Dedifferentiated amniotic fluid mesenchymal stem cell (primary cell): Measurements from ENCODE around the gene FIGNL1.

Experiments used
- DNase-seq: peaks from one replicate; pipeline ENCODE4 v3.0.0-alpha.2; 2016; ENCODE audit errors: extremely low spot score

FIGNL1 gene, protein sequence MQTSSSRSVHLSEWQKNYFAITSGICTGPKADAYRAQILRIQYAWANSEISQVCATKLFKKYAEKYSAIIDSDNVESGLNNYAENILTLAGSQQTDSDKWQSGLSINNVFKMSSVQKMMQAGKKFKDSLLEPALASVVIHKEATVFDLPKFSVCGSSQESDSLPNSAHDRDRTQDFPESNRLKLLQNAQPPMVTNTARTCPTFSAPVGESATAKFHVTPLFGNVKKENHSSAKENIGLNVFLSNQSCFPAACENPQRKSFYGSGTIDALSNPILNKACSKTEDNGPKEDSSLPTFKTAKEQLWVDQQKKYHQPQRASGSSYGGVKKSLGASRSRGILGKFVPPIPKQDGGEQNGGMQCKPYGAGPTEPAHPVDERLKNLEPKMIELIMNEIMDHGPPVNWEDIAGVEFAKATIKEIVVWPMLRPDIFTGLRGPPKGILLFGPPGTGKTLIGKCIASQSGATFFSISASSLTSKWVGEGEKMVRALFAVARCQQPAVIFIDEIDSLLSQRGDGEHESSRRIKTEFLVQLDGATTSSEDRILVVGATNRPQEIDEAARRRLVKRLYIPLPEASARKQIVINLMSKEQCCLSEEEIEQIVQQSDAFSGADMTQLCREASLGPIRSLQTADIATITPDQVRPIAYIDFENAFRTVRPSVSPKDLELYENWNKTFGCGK

DNA sequence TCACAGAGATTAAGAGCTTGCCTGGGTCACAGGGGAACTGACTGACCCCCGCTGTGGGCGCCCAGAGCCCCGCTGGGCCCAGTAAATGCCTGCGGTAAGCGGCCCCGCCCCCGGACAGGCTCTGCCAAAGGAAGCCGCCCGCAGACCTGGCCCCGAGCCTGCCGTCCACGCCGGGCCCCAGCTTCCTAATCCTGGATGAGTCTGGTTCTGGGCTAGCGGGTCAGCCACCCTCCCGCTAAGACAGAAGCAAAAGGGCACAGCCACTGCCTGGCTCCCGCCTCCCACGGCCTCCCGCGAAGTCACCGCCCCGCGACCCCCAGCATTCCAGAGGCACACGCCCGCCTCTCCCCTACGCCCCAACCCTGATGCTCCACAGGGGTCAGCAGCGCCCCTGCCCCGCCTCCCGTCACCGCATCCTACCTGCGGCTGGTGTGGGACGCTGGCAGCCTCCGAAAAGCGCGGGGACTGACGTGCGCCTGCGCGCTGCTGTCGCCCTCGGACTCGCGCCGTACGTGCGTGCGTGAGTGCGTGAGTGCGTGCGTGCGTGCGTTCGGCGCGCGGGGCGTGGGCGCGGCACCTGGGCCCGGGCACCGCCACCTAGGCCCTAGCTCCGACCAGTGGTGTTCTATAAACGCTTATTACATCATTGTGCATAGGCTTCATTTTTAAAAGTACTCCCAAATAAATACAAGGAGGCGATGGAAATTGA is at the start of gene FIGNL1:
Gene FIGNL1 (minus strand): TSS at position 470 of the 709 bp plus-strand sequence. CDS start 3,063 bp downstream, outside the sequence.
- DNase-seq: peak; percentile 40

DNA sequence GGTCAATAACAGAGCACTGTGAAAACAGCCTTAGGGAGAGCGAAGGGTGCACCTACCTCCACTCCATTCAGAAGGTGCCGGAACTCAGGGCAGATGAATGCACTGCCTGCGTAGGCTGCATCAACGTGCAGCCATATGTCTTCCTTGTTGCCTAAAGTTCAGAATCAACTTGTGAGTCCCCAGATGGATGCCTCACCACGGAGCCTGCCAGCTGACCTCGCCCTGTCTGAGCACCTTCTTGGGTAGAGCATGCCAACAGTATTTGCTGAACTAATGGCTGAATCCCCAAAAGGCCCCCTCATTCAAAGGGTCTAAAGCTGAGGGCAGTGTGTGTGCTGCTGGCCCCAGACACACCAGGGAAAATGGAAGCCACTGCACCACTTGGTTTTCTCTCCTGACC is 48.9 kb upstream of the FIGNL1 start:
- DNase-seq: no peak

DNA sequence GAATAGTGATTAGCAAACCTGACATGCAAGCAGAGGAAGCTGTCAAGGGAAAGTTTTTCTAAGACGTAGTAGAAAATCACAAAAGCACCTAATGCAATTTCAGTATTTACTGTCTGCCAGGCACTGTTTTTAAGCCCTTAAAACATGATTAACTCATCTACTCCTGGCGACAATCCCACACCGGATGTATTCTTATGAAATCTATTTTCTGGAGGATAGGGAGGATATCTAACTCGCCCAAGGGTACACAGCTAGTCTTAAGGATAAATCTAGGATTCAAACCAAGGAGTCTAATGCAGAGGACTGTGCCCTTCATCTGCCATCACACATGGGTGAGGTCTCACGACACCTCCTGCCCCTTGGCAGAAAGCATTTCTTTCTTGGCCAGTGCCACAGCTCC is 47.8 kb upstream of the FIGNL1 start:
- DNase-seq: peak; percentile 19

DNA sequence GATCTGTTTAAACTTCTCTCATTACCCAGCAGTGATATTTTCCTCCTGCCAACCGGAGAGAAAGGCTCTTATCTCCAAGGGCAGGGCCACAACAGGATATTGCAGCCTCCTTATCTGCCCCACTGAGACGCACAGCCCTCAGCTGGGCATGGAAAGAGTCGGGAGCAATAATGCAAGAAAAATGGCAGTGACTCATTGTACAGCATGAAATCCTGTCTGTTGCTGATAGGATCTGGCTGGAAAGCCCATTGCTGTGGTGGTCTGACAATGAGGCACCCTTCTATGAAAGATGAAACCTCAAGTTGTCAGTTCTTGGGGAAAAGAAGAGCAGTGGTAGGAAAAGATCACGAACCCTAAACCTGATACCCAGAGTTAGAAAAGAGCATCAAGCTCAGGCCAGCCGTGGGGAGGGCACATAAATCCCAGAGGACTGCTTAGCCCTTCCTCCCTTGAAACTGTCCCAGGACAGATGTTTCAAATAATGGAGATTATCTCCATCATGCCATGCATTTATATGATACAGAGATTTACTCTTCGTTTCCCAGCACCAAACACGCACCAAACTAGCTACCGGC is 47.0 kb upstream of the FIGNL1 start:
- DNase-seq: peak; percentile 51

DNA sequence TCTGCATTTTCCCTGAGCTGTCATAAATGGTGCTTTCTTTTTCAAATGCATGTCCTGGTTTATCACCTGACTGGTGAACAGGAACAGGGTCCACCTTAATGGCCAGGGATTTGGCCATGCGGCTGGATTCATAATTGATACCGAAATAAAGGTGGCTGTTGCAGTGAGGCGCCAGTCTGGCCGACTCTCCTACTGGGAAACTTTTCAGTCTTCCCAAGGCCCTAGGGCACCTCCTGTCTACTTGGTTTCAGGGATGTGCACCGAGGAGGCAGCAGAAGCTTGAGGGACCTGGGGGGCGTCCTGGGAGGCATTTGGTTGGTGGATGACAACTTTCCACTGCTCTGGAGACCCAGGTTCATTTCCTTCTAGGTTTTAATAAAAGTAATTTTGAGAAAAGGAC is 46.4 kb upstream of the FIGNL1 start:
- DNase-seq: no peak

DNA sequence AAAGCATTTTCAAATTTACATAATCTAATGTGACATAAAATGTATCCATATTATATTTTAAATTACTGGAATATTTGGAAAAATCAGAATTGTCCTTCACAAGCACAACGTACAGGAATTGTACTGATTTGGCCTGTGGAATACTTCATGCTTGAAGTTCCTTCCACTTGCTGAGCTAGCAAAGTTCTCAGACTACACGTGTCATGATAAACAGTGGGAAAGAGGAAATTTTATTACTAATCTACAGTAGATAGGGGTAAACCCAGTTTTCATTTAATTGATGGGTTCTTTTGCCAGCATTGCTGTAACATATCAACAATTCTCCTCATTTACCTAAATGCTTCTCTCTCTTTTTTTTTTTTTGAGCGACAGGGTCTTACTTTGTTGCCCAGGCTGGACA is 45.6 kb upstream of the FIGNL1 start:
- no peak for DNase-seq

DNA sequence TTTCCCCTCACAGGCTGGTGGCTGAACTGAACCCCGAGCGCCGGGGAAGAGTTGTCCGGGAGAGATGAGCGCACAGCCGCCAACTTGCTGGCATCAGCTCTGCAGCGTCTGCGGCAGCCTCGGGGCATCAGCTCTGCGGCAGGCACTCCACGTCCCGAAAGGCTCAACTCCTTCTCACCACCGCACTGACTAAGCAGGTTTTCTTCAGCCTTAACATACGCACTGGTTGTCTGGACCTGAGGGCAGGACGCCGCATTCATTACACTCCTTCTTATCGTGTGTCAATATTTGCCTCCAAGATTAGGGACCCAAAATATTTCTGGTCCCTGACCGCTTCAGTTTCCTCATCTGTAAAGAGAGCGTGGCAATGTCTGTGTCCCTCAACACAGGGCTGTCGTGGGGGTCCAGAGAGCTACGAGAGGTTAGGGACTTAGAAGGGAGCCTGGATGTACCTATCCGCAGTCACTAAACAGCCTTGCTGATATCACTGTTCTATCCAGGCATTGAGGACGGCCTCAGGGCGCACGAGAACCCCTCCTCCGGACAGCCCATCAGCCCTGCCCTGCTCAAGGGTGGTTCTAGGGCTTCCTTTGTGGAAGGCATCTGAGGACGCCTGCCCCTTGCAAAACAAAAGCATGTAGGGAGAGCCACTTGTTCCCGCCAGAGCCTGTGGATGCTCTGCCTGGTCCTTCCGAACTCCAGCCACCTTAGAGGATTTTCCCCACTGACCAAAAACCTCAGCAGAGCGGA is 42.8 kb upstream of the FIGNL1 start:
- DNase-seq: no peak

DNA sequence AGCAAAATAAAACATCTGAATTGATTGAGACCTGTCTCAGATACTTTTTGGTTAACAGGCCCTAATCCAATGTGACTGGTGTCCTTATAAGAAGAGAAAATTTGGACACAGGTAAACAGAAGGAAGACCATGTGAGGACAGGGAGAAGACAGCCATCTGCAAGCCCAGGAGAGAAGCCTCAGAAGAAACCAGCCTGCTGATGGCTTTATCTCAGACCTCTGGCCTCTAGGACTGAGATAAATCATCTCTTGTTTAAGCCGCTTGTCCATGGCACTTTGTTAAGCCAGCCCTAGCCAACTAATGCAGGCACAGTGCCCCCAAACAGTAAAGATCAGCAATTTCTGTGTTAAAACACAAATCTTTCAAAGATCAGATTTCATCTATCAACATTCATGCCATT is 41.8 kb upstream of the FIGNL1 start:
- DNase-seq: no peak

DNA sequence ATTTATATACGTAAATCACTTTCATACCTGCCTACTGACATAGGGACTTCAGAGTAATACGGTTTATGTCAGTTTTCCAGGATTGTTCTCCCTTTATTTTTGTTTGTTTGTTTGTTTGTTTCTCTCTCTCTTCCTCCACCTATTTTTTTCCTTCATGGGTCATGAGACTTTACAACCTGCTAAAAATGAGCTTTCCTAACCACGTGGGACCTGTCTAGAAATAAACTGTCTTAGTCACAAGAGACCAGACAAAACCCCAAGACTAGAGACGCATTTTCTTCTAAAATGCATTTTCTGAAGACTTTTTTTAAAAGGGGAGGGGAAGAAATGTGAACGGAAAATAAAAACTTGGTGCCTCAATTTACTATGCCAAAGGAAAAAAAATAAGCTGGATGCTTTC is 41.1 kb upstream of the FIGNL1 start:
- DNase-seq: no peak

DNA sequence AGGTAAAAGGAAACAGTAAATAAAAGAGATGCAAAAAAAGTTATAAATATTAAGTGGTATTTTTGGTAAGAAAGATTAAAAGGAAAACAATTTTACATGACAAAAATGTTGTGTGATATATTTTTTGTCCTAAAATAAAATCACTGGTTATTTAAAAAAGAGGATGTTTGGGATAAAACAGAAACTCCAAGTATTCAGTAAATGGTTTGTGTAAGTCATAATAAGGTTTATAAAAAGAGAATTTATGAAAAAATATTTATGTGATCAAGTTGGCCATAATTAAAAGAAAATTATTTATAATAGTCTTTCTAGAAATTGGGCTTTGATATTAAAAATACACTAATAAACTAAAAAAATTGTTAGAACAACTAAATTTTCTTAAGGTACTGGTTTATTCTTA is 38.2 kb upstream of the FIGNL1 start:
- no peak for DNase-seq

DNA sequence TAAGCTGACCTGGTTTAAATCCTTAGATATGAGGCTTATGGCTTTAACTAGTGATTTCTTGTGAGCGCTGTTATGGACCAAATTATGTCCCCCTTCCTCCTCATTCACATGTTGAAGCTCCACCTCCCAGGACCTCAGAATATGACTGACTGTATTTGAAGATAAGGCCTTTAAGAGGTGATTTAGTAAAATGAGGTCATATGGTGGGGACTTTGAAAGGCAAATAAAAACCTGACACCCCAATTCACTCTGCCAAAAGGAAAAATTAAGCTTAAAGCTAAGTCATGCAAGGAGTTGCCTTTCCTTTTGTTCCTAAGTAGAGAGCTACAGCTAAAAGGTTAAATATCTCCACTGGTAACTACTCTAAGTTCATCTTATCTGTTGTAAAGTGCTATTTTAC is 36.4 kb upstream of the FIGNL1 start:
- DNase-seq: no peak

DNA sequence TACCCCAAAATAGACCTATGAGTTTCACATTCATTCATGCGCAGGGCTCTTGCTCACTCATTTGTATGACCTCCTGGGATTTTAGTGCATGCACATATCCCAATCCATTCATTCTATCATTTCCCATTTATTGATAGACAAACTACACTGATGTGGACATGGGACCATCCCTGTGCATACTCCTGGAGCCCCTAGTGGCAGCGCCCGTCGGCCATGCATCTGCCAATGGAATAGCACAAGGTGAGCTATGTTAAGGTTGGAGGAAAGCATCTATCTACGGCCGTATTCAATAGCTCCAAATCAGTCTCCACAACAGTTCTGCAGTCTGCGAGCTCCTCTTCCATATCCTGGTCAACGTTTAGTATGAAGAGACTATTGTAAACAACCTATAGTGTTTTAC is 31.7 kb upstream of the FIGNL1 start:
- no peak for DNase-seq

DNA sequence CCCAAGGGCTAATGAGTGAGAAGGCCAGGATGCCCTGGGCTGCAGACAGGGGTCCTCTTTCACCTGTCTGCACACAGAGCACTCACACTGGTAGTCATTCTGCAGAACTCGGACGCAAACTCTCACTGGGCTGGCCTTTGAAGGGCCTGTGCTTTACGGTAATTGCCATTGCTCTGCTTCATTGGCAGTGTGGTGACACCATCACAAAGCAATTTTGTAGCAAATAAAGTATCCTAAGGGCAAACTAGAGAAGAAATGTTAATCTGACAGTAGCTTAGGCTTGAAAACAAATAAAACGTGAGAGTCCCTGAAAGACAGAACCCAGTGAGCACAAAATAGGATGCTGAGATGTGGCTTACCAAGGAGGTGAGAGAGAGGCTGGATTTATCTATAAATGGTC is 30.6 kb upstream of the FIGNL1 start:
- DNase-seq: no peak

DNA sequence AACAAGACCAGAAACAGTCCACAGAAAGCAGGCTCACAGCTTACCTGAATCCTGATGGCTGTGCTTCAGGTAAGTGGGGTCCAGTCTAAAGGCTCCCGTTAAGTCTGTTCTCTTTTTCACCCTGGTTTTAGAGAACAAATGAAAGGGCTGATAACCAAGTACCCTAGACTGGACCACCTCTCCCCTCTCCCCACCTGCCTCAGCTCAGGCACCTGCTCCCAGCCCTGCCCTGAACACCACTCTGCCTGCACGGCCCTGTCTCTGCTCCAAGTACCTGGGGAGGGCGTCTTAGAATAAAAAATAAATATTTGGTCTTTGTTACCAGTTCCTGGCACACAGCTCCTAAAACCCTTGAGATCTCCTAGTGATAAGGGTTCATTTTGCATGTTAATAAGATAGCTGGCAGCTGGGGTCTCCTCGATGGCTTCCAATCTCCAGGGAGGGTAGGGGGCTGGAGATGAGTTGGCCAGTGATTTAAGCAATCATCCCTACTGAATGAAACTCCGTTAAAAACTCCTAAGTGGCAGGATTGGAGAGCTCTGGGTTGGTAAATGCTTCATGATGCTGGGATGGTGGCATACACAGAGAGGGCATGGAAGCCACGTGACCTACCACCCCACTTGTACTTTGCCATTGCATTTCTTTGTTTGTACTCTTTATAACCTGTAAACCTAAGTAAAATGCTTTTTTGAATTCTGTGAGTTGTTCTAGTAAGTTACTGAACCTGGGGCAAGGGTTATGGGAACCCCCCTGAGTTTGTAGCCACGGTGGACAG is 29.8 kb upstream of the FIGNL1 start:
- no peak for DNase-seq

DNA sequence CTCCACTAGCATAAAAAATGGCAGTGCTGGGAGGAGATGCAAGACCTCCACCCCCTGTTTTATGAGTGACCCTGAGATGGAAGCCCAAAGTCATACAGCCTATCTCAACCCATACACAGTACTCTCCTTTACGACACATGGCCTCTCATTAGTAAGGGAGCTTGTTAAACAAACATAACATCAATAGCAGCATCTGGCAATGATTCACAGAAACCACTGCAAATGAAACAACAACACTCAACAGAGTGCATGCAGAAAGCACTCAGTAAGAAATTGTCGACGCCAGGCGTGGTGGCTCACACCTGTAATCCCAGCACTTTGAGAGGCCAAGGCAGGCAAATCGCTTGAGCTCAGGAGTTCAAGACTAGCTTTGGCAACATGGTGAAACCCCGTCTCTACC is 27.5 kb upstream of the FIGNL1 start:
- no peak for DNase-seq

DNA sequence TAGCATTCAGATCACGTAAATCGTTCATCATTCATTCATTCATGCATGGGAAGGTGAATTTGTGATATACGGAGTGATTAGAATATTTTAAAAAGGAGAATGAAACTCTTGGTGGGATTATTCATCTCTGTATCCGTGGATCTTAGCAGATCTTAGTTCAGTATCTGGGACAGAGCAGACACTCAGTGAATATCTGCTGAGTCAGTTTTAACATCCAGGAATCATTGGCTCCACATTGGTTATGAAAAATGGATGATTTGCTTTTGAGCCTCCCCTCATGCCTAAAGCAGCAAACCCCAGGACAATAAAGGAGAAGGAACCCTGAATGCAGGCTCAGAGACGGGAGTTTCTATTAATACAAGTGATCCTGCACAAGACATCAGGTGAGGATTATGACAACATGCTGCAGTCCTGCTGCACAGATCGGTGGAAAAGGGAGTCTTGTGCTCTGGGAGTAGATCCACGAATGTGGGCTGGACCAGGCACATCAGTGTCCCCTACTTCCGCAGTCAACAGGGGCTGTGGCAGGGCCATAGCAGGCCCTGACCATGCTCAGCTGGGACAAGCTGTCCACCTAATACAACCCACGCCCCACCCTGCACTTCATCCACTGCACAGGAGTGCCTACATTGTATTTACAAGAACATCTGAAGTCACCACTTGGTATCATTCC is 26.9 kb upstream of the FIGNL1 start:
- DNase-seq: no peak

DNA sequence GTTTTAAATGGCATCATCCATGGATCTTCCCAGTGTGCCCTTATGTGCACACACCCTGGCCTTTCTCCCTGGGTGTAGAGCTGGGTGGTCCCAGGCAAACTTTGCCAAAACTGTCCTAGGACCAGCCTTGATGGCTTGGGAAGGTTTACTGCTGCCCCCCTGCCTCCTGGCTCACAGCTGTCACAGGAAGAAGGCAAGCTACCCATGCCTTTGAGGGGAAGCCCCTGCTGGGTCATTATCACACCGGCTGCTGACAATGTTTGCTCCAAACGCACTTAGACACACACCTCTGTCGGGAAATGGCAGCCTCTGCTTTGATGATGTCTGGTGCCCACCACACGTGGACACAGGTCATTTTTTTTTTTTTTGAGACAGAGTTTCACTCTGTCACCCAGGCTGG is 25.2 kb upstream of the FIGNL1 start:
- no peak for DNase-seq

DNA sequence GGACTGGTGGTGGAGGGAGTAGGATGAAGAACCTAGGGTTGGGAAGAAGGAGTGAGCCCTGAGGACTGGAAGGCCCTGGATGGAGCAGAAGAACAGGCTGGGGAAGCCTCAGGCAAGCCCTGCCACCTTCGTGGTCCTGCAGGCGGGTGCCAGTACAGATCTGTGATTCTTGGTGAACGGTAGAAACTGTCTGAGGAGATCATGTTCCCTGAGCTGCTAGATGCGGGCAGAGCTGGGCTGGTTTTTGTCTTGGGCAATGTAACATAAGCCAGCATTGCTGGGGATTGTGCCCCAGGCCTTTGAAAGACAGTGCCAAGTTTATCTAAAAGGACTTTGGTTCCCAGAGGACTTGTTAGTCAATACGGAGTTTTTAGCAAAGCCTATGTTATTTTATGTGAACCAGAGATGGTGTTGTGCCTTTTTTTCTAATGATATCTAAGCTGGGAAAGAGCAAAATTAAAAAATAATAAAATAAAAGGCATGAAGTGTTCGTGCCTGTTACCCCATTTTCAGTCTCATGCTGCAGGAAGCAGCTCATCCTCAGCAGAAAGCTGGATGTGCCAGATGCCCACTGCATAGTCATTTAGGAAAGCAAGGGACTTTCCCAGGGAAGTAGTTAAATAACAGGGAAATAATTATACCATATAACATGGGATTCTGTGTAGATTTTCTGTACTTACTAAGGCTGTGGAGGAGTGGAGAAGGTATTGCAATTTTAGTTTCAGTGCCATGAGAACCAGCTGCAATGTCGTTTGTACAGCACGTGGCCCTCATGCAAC is 24.4 kb upstream of the FIGNL1 start:
- DNase-seq: peak; percentile 69

DNA sequence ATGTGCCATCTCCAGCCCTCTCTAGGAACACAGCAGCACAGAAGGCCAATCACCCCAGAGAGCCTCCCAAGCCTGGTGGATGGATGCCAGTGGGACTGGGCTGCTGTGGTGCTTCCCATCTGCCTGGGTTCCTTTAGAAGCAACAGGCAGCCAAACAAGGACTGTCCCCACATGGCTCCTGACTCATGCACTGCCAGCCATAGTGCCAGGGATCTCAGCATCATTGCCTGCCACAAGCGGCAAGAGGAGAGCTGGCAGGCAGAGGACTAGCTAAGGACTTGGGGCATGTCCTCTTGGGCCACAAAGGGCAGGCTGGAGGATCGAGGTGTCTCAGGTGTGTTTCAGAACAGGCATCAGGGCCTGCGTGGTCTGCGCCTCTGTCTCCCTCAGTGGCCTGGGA is 23.4 kb upstream of the FIGNL1 start:
- no peak for DNase-seq

DNA sequence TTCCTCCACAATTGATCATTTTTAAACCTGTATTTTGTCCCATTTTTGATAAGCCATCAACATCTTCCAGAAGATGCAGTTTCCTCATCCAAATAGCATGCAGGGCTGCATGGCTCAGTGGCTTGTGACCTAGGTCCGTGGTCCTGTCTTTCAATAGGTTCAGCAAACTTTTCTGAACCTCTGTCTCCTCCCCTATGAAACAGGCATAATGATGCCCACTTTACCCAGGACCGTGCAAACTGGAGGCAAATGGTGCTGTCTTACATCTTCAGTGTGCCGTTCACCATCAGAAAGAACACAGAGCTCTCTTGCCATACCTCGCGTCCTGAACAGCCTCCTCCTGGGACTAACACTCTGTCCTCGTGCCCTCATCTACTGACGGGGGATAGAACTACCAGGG is 22.3 kb upstream of the FIGNL1 start:
- DNase-seq: no peak
